ENCODE measurements around the gene GSTM5. TPM values are rescaled to one million over a fixed set of nuclear protein-coding genes. Genes with fewer than 3 reads are reported as not detected.
"Not testable (repeated sequence)": the region's sequence is repeated elsewhere in the genome, so short reads cannot be mapped to it uniquely, and the experiment has no call there.

GSTM5 gene
- total RNA-seq, 1 experiment from 2014 or later, result 0.11 TPM

- TF ChIP-seq GTF2I (CRISPR knock-in tag; conservative IDR thresholded peaks at IDR 0.05) (no peak), CREM (CRISPR knock-in tag; IDR thresholded peaks at IDR 0.05) (0 out of 2 replicates have a peak, but pooled peaks have one; percentile 49), NR1H2 (CRISPR knock-in tag; IDR thresholded peaks at IDR 0.05) (no peak), TCF7 (CRISPR knock-in tag; IDR thresholded peaks at IDR 0.05; ENCODE audit: low read depth) (0 out of 2 replicates have a peak, but pooled peaks have one; percentile 44), E2F5 (CRISPR knock-in tag; IDR thresholded peaks at IDR 0.05) (peak; percentile 47; the same call in 1 of the 2 replicates)
- TF ChIP-seq, protein P1, sequence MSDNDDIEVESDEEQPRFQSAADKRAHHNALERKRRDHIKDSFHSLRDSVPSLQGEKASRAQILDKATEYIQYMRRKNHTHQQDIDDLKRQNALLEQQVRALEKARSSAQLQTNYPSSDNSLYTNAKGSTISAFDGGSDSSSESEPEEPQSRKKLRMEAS (CRISPR knock-in tag; IDR thresholded peaks at IDR 0.05), result peak; percentile 63
These were observed 27.9 kb downstream of the GSTM5 start (continued) for GRCh38 chr1:109739738-109740614.

- no peaks in the 10 kb centered on the region for H3K9me3 Mint-ChIP-seq
- no peak for TF ChIP-seq GTF2I (CRISPR knock-in tag; conservative IDR thresholded peaks at IDR 0.05)
- no peak for TF ChIP-seq CREB1 (CRISPR knock-in tag; IDR thresholded peaks at IDR 0.05)
- TF ChIP-seq TCF7 (CRISPR knock-in tag; IDR thresholded peaks at IDR 0.05; ENCODE audit: low read depth), result 0 out of 2 replicates have a peak, but pooled peaks have one; percentile 9
- ChIA-PET CTCF (interaction anchor here (1.2 to 2.7 kb wide), 5 partner anchors 50 to 243 kb away, joined by 4 to 26 read pairs (median 5); partner anchors contain the start of gene AHCYL1), POLR2A (no interaction called here)
- H3K4me1 Mint-ChIP-seq, result peaks cover 9% of the 10 kb centered on the region
- H3K36me3 Mint-ChIP-seq, result no peaks in the 10 kb centered on the region
- ATAC-seq (peak; percentile 52), DNase-seq (ENCODE audit: low spot score) (no peak)
- no peak within 1 kb of the TSS for H3K27ac Mint-ChIP-seq
- peak within 1 kb of the TSS; percentile 64 for H3K4me3 Mint-ChIP-seq
- peaks cover 75% of the 10 kb centered on the region for H3K27me3 Mint-ChIP-seq (ENCODE audit: low read depth)
These were observed 28.7 kb downstream of the GSTM5 start, which contains the start of gene GSTM3 for GRCh38 chr1:109740615-109741373. Gene GSTM3, minus strand, starts transcription at chr1:109741038. Its CDS starts 751 bp downstream, at chr1:109740287.

DNA sequence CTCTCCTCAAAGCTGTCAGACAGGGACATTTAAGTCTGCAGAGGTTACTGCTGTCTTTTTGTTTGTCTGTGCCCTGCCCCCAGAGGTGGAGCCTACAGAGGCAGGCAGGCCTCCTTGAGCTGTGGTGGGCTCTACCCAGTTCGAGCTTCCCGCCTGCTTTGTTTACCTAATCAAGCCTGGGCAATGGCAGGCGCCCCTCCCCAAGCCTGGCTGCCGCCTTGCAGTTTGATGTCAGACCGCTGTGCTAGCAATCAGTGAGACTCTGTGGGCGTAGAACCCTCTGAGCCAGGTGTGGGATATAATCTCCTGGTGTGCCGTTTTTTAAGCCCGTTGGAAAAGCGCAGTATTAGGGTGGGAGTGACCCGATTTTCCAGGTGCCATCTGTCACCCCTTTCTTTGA lies 36.3 kb downstream of the GSTM5 start:
- H3K4me1 Mint-ChIP-seq, ATAC-seq: not testable (repeated sequence)

DNA sequence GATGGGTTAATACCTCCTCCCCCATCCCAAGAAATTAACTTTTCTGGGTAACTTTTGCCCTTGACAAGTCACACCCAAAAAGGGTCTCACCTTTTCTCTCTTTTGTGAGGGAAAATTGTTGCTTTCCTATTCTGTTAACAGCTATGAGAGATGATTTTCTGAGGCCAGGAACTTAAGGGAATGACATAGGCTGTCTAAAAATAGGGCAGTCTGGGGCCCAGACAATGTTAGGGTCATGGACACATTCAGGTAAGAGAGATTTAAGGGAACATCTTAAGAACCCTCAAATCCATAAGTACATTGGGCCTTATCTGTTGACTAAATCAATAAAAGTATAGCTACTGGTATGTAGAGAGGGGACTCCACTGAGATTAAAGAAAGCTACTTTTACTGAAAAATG lies 37.2 kb downstream of the GSTM5 start:
- Mint-ChIP-seq H3K9me3 (peaks cover 29% of the 10 kb centered on the region), H3K27me3 (ENCODE audit: low read depth) (peaks cover 30% of the 10 kb centered on the region), H3K36me3 (peaks cover 8% of the 10 kb centered on the region), H3K27ac (no peak overlapping the region), H3K4me3 (no peak overlapping the region), H3K4me1 (no peaks in the 10 kb centered on the region)
- ChIA-PET CTCF (interaction anchor here (2.8 kb wide), 1 partner anchor 109 kb away, joined by 8 read pairs; no protein-coding TSS in a partner anchor), POLR2A (no interaction called here)
- TF ChIP-seq ZNF232 (CRISPR knock-in tag; IDR thresholded peaks at IDR 0.05), result no peak
- DNase-seq (ENCODE audit: low spot score) (no peak), ATAC-seq (no peak)

More for the DNA sequence above, 36.3 kb downstream of the GSTM5 start:
- CTCF ChIA-PET, result interaction anchor here (2.8 kb wide), 1 partner anchor 108 kb away, joined by 8 read pairs; no protein-coding TSS in a partner anchor
- DNase-seq (ENCODE audit: low spot score); H3K36me3 Mint-ChIP-seq; H3K27ac Mint-ChIP-seq; H3K4me3 Mint-ChIP-seq; POLR2A ChIA-PET: not testable (repeated sequence)
- peaks cover 32% of the 10 kb centered on the region for H3K27me3 Mint-ChIP-seq (ENCODE audit: low read depth)
- peaks cover 29% of the 10 kb centered on the region for H3K9me3 Mint-ChIP-seq

DNA sequence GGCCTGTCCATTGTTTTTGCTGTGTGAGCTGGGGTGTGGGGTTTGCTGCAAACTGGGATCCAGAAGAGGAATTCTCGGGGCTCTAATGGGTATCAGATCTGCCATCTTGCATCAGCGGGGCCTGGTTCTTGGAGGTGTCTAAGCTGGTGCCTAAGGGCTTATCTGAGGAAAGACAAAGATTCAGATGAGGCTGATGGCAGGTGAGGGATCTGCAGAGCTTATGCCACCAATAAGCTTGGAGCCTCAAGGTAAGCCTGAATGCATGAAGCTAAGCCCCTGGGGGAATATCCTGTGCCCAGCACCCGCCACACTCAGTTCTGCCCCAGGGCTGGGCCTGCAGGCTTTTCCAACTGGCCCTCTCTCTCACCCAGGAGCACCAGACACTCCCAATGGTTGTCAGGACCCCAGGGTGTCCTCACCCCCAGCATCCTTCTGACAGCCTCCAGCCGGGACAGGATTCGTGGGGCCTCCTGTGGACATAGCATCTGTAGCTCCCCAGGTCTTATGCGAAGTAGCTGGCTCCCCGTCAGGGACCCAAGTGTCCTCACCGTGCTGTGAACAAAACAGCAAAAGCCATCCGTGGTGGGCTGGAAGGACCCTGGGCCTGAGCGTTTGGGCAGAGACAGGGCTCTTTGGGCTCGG lies 38.3 kb downstream of the GSTM5 start:
- H3K9me3 Mint-ChIP-seq, result peaks cover 29% of the 10 kb centered on the region
- no peaks in the 10 kb centered on the region for H3K4me1 Mint-ChIP-seq
- ATAC-seq (no peak), DNase-seq (ENCODE audit: low spot score) (no peak)
- H3K27ac Mint-ChIP-seq, result no peak overlapping the region
- H3K4me3 Mint-ChIP-seq, result no peak overlapping the region
- H3K36me3 Mint-ChIP-seq, result peaks cover 8% of the 10 kb centered on the region
- peaks cover 22% of the 10 kb centered on the region for H3K27me3 Mint-ChIP-seq (ENCODE audit: low read depth)
- POLR2A ChIA-PET, result no interaction called here
- CTCF ChIA-PET, result interaction anchor here (1.0 to 2.8 kb wide), 2 partner anchors 32 to 110 kb away, joined by 3 to 8 read pairs; no protein-coding TSS in a partner anchor
- TF ChIP-seq TEAD1 (CRISPR knock-in tag; IDR thresholded peaks at IDR 0.05) (no peak), ZNF423 (CRISPR knock-in tag; IDR thresholded peaks at IDR 0.05) (no peak), TEAD4 (CRISPR knock-in tag; IDR thresholded peaks at IDR 0.05) (no peak)
- TF ChIP-seq, protein P2, sequence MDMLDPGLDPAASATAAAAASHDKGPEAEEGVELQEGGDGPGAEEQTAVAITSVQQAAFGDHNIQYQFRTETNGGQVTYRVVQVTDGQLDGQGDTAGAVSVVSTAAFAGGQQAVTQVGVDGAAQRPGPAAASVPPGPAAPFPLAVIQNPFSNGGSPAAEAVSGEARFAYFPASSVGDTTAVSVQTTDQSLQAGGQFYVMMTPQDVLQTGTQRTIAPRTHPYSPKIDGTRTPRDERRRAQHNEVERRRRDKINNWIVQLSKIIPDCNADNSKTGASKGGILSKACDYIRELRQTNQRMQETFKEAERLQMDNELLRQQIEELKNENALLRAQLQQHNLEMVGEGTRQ (CRISPR knock-in tag; IDR thresholded peaks at IDR 0.05), result no peak
- TF ChIP-seq, protein P3, sequence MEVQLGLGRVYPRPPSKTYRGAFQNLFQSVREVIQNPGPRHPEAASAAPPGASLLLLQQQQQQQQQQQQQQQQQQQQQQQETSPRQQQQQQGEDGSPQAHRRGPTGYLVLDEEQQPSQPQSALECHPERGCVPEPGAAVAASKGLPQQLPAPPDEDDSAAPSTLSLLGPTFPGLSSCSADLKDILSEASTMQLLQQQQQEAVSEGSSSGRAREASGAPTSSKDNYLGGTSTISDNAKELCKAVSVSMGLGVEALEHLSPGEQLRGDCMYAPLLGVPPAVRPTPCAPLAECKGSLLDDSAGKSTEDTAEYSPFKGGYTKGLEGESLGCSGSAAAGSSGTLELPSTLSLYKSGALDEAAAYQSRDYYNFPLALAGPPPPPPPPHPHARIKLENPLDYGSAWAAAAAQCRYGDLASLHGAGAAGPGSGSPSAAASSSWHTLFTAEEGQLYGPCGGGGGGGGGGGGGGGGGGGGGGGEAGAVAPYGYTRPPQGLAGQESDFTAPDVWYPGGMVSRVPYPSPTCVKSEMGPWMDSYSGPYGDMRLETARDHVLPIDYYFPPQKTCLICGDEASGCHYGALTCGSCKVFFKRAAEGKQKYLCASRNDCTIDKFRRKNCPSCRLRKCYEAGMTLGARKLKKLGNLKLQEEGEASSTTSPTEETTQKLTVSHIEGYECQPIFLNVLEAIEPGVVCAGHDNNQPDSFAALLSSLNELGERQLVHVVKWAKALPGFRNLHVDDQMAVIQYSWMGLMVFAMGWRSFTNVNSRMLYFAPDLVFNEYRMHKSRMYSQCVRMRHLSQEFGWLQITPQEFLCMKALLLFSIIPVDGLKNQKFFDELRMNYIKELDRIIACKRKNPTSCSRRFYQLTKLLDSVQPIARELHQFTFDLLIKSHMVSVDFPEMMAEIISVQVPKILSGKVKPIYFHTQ (CRISPR knock-in tag; IDR thresholded peaks at IDR 0.05), result no peak
- TF ChIP-seq, protein P4, sequence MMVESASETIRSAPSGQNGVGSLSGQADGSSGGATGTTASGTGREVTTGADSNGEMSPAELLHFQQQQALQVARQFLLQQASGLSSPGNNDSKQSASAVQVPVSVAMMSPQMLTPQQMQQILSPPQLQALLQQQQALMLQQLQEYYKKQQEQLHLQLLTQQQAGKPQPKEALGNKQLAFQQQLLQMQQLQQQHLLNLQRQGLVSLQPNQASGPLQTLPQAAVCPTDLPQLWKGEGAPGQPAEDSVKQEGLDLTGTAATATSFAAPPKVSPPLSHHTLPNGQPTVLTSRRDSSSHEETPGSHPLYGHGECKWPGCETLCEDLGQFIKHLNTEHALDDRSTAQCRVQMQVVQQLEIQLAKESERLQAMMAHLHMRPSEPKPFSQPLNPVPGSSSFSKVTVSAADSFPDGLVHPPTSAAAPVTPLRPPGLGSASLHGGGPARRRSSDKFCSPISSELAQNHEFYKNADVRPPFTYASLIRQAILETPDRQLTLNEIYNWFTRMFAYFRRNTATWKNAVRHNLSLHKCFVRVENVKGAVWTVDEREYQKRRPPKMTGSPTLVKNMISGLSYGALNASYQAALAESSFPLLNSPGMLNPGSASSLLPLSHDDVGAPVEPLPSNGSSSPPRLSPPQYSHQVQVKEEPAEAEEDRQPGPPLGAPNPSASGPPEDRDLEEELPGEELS (CRISPR knock-in tag; IDR thresholded peaks at IDR 0.05), result no peak

Measured in WTC11 (cell line).